Activated CD4-positive, alpha-beta T cell treated with anti-CD3 and anti-CD28 coated beads for 4 hours (primary cell): ENCODE measurements around the gene VASH1.

Source experiments
- DNase-seq, 2 donors: peaks; one replicate each; pipeline ENCODE4 v3.0.0-alpha.2; 2020

The VASH1 gene

DNA sequence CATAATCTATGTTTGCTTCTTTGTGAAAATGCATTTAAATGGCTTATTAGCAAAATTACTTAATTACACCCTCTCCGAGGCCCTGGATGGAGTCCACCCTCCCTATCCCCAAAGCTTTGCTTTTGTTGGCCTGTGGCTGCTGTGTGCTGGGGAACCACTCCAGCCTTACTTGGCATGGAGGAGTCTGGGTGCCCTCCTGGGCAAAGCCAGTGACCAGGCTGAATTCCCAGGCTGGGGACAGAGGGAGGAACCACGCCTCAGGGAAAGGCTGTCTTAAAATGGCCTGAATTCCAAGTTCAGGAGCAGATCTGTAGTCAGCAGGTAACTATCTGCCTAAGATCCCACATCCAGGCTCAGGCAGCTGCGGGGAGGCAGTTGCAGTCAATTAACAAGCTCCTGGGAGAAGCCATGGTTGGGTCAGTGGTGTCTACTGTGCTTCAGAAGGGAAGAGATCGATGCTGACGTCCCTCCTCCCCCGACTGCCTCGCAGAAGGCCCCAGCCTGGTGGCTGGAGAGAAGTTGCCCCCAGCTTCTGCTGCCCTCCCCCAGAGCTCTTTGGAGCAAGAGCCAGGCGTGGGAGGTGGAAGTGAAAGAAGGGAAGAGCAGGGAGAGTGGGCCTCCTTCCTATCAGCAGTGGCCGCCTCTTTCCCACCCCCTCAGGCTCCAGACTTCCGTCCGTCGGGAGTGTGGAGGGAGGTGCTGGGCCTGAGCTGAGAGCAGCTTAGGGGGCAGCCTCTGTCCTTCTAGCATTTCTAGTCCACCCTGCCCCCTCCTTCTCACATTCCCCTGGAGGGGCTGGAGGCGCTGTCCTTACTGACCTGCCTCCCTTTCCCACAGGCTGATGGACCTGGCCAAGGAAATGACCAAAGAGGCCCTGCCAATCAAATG is 11.3 kb downstream of the VASH1 start:
- DNase-seq: no peak

DNA sequence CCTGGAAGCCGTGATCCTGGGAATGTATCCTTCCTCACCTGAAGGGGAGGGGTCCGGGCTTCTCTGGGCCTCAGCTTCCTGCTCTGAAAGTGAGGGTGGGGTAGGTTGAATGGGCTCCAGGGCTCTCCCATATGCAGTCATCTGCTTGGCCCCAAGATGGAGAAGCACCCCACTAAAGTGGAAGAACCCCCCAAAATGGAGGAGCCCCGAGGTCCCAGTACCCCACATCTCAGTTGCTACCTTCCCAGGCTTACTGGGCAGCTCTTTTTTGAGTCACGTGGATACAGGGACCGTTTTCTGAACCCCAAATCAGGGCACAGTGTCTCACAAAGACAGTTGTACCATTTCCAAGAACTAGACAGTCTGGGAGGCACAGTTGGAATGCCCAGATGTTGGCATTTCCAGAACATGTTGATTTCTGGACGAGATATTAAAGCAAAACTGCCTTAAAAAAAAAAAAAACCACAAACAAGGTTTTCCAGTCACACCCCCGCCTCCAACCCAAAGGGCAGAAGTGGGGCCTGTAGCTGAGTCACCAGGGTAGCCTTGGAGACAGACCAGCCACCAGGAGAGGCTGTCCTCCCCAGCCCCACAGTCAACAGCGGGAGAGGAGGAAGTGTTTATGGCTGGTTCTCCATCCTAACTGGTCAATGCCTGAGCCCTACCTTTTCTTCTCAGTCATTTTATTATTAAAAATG is 12.1 kb downstream of the VASH1 start:
- DNase-seq: no peak

DNA sequence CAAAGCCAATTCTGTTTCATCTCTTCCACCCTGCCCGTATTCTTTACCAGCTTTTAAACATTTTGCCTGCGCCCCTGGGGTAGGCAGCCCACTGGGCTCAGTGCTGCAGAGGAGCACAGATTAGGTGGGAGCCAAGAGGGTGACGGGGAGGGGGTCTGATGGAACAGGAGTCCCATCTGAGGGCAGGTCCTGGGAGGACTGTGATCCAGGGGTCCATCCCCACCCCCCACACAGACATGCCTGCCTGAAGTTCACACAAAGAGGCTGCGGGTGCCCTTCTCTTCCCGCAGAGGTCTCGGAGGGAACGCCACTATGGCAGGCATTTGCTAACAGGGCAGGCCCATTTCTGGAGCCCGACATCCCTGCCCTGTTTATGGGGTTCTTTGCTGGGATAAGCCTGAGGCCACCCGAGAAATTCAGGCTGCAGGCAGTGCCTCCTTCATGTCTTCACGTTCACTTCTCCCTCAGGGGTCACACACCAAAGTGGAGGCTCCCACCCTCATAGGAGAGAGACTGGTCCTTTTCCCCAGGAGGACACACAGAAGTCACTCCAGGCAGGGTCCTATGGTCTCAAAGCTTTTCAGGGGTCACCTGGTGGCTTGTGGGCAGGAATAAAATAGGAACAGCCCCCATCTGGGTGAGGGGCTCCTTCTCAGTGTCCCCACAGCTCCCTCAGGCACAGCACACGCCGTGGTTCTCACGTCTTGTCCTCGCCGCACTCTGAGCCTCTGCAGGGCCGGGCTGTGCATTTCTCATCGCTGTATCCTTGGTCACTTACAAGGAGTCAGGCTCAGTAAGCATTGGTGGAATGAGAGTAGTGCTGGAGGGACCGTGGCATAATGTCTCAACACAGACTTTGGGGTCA is 12.9 kb downstream of the VASH1 start:
- no peak for DNase-seq

DNA sequence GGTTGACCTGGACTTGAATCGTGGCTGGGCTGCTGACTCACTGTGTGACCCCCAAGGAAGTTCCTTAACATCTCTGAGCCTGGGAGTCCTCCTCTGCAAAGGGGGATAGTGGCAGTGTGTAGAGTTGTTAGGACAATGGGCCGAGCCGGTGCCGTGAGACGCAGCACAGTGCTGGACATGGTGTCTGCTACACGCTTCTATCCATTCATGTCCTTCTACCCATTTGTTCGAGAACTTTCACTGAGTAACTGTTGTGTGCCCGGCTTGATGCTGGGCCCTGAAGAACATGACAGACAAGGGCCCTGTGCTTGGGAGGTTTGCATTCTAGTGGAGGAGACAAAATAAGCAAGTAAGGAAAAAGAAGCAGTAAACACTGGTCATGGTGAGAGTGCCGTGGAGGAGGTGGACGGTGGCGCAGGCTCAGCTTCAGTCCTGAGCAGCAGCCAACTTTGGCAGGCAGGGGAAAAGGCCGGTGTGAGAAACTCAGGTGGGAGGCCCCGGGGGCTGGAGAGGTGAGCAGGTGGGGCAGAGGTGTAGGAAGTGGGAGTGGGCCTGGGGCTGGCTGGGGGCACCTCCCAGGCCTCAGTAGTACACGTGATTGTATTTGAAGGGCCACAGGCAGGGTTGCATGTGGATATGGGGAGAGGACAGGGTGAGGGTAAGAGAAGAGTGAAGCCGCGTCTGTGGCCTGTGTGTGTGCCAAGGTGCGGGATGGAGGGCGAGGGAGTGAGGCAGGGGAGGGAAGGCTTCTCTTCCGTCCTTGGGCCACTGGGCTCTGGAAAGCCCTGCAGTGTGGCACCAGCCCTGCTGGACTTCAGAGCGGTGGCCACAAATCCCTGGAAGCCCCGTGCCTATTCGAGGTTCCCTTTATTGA is 13.8 kb downstream of the VASH1 start:
- no peak for DNase-seq

- DNase-seq: no peak
Observed at GRCh38 chr14:76775695-76776427, 14.6 kb downstream of the VASH1 start.

- DNase-seq: no peak
Observed at GRCh38 chr14:76776428-76777251, 15.4 kb downstream of the VASH1 start.

GRCh38 chr14:76777721-76778120 is 16.5 kb downstream of the VASH1 start:
- DNase-seq: no peak

- no peak for DNase-seq
Observed at GRCh38 chr14:76778546-76779215, 17.4 kb downstream of the VASH1 start.

GRCh38 chr14:76779221-76780057 is 18.2 kb downstream of the VASH1 start:
- no peak for DNase-seq

DNA sequence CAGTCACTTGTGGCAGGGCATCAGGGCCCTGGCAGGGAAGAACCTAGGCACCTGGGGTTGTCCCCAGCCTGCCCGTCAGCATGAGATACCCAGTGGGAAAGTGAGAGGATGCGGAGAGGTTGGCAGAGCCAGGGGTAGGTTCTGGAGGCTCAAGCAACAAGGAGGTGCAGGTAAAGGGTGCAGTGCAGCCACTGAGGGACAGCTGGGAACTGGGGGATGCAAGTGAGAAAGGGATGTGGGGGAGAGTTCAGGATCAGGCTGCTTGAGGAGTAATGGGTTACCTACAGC is 18.7 kb downstream of the VASH1 start:
- DNase-seq: no peak

DNA sequence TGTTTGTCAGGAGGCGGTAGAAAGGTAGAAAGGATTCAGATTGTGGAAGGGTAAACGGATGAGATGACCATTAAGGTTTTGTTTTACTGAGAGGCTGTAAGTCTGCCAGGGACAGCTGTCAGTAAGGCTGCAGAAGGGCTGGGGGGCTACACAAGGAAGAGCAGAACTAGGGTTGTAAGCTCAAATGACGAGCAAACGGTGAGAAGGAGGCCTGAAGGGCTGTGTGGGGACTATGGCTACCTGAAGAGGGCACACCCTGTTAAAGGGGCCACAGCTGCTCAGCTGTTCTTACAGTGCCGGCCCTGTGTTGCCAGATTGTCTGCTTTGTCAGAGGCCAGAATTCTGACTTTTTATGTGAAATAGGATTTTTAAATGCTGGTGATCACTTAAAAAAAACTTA is 19.1 kb downstream of the VASH1 start:
- no peak for DNase-seq

GRCh38 chr14:76780875-76781647 is 19.8 kb downstream of the VASH1 start:
- DNase-seq: no peak

DNA sequence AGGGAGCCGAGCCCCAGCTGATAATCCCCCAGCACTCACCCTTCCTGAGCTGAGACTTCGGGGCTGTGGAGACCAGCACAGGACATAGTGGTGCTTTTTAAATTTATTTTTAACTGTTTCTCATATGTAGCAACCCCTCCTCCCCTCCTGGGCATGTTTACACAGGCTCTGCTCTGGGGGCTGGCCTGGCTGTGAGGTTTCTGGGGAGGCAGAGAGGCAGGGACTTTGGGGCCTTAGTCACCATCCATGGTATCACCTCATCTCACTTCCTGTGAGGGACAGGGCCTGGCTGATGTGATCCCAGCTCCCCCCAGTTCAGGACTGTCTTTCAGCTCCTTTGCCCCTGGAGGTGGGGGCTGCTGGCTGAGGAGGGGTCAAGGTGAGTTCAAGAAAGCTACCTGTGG is 20.4 kb downstream of the VASH1 start:
- no peak for DNase-seq

- no peak for DNase-seq
Observed at GRCh38 chr14:76782115-76782884, 21.0 kb downstream of the VASH1 start.

GRCh38 chr14:76782885-76783566 is 21.8 kb downstream of the VASH1 start:
- DNase-seq: no peak

- DNase-seq: no peak
Observed at GRCh38 chr14:76784266-76784874, 23.1 kb downstream of the VASH1 start.

DNA sequence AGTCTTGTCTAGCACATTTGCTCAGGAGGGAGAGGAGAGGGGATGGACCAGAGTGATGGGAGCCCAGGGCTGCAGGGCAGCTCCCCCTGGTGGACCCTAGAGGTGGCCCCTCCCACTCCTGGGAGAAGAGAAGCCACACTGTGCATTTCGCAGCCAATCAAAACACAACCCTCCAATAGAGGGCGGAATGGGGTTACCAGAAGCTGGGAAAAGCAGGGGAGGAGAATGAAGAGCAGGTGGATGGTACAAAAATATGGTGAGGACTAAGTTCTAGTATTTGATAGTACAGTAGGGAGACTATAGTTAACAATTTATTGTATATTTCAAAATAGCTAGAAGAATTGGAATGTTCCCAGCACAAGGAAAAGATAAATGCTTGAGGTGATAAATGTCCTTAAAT is 23.6 kb downstream of the VASH1 start:
- peak; percentile 46 to 62 for DNase-seq
